Natural killer cell treated with Interleukin-12 subunit alpha and Interleukin-12 subunit beta and Interleukin-15 and Interleukin-18, amount 100 ng/mL, for 72 hours (primary cell): ENCODE data around the gene CRIM1. TPM values are rescaled to one million over a fixed set of nuclear protein-coding genes. Genes with fewer than 3 reads are reported as not detected.

Experiments used
- ATAC-seq, 2 donors: fragments of 150-1000 bp; cut with Tn5 transposase in 1 of 2; sonication (Bioruptor Pico), chemical (Tn5 transposase) in 1 of 2; 2 replicates each; pipeline ENCODE4 v1.10.0; 2021
- DNase-seq: peaks from one replicate; pipeline ENCODE4 v3.0.0; 2022; ENCODE audit warnings: low spot score
- H3K27ac Mint-ChIP-seq, 2 donors: 1 replicate in 1 of 2; 2 replicates in 1 of 2; pipeline ENCODE4 v1.8.0; 2022; ENCODE audit warnings: mixed read lengths in 2 of 2, mild to moderate bottlenecking in 1 of 2, moderate library complexity in 1 of 2
- H3K27me3 Mint-ChIP-seq, 2 donors: 1 replicate in 1 of 2; 2 replicates in 1 of 2; pipeline ENCODE4 v1.8.0; 2022; ENCODE audit warnings: mixed read lengths in 2 of 2
- H3K36me3 Mint-ChIP-seq: one replicate; pipeline ENCODE4 v1.8.0; 2022; ENCODE audit warnings: mixed read lengths
- H3K4me1 Mint-ChIP-seq, 2 donors: 1 replicate in 1 of 2; 2 replicates in 1 of 2; pipeline ENCODE4 v1.8.0; 2022; ENCODE audit warnings: low read depth in 2 of 2, mixed read lengths in 2 of 2, mild to moderate bottlenecking in 1 of 2
- H3K4me3 Mint-ChIP-seq: one replicate; pipeline ENCODE4 v1.8.0; 2022; ENCODE audit warnings: mixed read lengths
- H3K9me3 Mint-ChIP-seq: 2 replicates; pipeline ENCODE4 v1.8.0; 2022; ENCODE audit warnings: mixed read lengths
- total RNA-seq, 2 donors: library from RNA; stranded (reverse); gene quantifications; one replicate each; pipeline ENCODE4 v1.2.3, GENCODE V29; 2022

The CRIM1 gene
- total RNA-seq, 2 donors from 2014 or later = 6.6 to 13.6 TPM

- no peak overlapping the region for H3K4me3 Mint-ChIP-seq
- no peaks in the 10 kb centered on the region for H3K9me3 Mint-ChIP-seq
- H3K27ac Mint-ChIP-seq = no peak overlapping the region
- H3K36me3 Mint-ChIP-seq = no peaks in the 10 kb centered on the region
- no peaks in the 10 kb centered on the region for H3K27me3 Mint-ChIP-seq
- H3K4me1 Mint-ChIP-seq = peaks cover 0 to 3% of the 10 kb centered on the region in 2 donors
- ATAC-seq = no peak
- no peak for DNase-seq
These were observed 100.9 kb downstream of the CRIM1 start for GRCh38 chr2:36456227-36457175.

DNA sequence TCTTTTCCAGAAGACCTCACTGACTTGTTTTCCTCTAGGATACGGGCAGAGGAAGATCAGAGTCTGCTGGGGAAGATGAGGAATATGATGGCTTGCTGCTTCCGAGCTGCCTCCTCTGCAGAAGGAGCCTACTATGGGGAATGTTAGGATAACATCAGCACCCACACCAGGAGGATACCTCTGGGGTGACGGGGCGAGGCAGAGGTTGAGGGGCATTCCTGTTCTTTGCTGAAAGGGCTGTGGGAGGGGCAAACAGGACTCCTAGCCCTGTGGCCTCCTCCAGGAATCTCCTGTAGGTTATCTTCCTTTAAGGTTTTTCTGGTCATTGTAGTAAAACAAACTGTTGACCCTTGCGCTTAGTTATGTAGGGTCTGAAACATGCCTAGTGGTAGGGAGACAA, 102.5 kb downstream of the CRIM1 start:
- H3K4me3 Mint-ChIP-seq = no peak overlapping the region
- no peaks in the 10 kb centered on the region for H3K4me1 Mint-ChIP-seq
- ATAC-seq (no peak), DNase-seq (no peak)
- H3K36me3 Mint-ChIP-seq = no peaks in the 10 kb centered on the region
- no peak overlapping the region for H3K27ac Mint-ChIP-seq
- H3K9me3 Mint-ChIP-seq = no peaks in the 10 kb centered on the region
- no peaks in the 10 kb centered on the region for H3K27me3 Mint-ChIP-seq

DNA sequence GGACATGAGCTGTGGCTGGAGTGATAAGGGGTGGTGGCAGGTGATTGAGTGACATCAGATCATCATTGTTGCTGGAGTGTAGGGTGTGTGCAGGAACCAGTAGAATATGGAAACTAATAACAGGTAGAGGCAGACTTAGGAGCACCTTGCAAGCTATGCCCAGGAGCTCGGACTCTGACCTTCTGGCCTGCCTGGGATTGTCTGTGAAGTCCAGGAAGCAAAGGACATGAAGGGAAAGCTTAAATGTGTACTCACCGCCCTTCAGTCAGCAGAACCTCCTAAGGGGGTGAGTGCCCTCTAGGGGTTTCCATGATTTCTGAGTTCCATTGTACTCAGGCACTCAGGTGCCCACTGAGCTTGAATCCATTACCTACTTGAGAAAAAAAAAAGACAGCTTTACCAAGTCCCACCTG, 104.2 kb downstream of the CRIM1 start:
- no peak overlapping the region for H3K27ac Mint-ChIP-seq
- no peak overlapping the region for H3K4me3 Mint-ChIP-seq
- no peak for DNase-seq
- H3K4me1 Mint-ChIP-seq = peaks cover 5 to 9% of the 10 kb centered on the region in 2 donors
- no peaks in the 10 kb centered on the region for H3K27me3 Mint-ChIP-seq
- ATAC-seq = no peak
- H3K36me3 Mint-ChIP-seq = no peaks in the 10 kb centered on the region
- no peaks in the 10 kb centered on the region for H3K9me3 Mint-ChIP-seq

- Mint-ChIP-seq H3K36me3 (no peaks in the 10 kb centered on the region), H3K27ac (no peak overlapping the region), H3K4me1 (peaks cover 5 to 9% of the 10 kb centered on the region in 2 donors), H3K4me3 (no peak overlapping the region), H3K27me3 (no peaks in the 10 kb centered on the region), H3K9me3 (no peaks in the 10 kb centered on the region)
- ATAC-seq = peak; percentile 57 to 65
- no peak for DNase-seq
These were observed 105.6 kb downstream of the CRIM1 start for GRCh38 chr2:36461039-36461681.

GRCh38 chr2:36462311-36462935, 106.8 kb downstream of the CRIM1 start:
- Mint-ChIP-seq H3K9me3 (no peaks in the 10 kb centered on the region), H3K36me3 (no peaks in the 10 kb centered on the region), H3K27ac (no peak overlapping the region), H3K4me1 (peaks cover 5 to 9% of the 10 kb centered on the region in 2 donors), H3K27me3 (no peaks in the 10 kb centered on the region), H3K4me3 (no peak overlapping the region)
- ATAC-seq = no peak
- DNase-seq = no peak

GRCh38 chr2:36463365-36463764, 107.8 kb downstream of the CRIM1 start:
- Mint-ChIP-seq H3K4me1 (peaks cover 5 to 9% of the 10 kb centered on the region in 2 donors), H3K27me3 (no peaks in the 10 kb centered on the region), H3K9me3 (no peaks in the 10 kb centered on the region), H3K27ac (peak overlapping the region in 1 of 2 donors; percentile 24), H3K36me3 (no peaks in the 10 kb centered on the region), H3K4me3 (no peak overlapping the region)
- ATAC-seq (no peak), DNase-seq (no peak)

DNA sequence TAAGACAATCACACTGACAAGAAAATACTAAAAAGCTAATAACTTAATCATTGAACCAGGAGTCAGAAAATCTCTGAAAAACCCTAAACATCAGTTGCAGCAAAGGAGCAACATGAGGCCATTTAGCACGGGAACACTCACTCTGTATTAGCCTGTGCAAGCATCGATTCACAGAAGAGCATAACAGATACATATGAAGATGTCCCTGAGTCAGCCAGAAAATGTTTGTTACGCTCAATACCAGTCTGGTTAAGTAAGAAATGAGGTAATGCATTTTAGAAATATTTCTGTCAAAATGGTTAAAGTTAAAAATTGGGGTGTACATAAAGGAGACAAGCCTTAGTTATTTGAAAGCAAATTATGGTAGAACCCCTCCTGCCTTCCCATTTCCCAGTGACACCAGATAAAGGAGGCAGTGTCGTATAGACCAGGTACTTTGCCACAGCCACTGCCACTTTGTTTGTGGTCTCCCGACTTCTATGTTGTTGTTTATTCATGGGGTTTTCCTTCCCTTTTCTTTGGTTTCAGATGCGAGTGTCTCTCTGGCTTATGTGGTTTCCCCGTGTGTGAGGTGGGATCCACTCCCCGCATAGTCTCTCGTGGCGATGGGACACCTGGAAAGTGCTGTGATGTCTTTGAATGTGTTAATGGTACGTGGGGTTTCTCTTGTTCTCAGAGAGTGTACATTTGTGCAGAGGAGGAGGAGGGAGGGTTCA, 108.6 kb downstream of the CRIM1 start:
- ATAC-seq (no peak), DNase-seq (no peak)
- Mint-ChIP-seq H3K4me1 (peaks cover 5 to 9% of the 10 kb centered on the region in 2 donors), H3K36me3 (no peaks in the 10 kb centered on the region), H3K9me3 (no peaks in the 10 kb centered on the region), H3K27me3 (no peaks in the 10 kb centered on the region), H3K27ac (no peak overlapping the region), H3K4me3 (no peak overlapping the region)

GRCh38 chr2:36466135-36466534, 110.6 kb downstream of the CRIM1 start:
- Mint-ChIP-seq H3K9me3 (no peaks in the 10 kb centered on the region), H3K27ac (no peak overlapping the region), H3K4me3 (no peak overlapping the region), H3K36me3 (peaks cover 4% of the 10 kb centered on the region), H3K4me1 (peaks cover 5 to 9% of the 10 kb centered on the region in 2 donors), H3K27me3 (no peaks in the 10 kb centered on the region)
- ATAC-seq (no peak), DNase-seq (no peak)

GRCh38 chr2:36468463-36469105, 113.0 kb downstream of the CRIM1 start:
- Mint-ChIP-seq H3K4me3 (no peak overlapping the region), H3K27me3 (no peaks in the 10 kb centered on the region), H3K9me3 (peaks cover 3% of the 10 kb centered on the region), H3K4me1 (peaks cover 3 to 8% of the 10 kb centered on the region in 2 donors), H3K27ac (no peak overlapping the region), H3K36me3 (peaks cover 4% of the 10 kb centered on the region)
- no peak for ATAC-seq
- no peak for DNase-seq

- peaks cover 8% of the 10 kb centered on the region for H3K36me3 Mint-ChIP-seq
- peaks cover 0 to 7% of the 10 kb centered on the region in 2 donors for H3K4me1 Mint-ChIP-seq
- DNase-seq = no peak
- ATAC-seq = no peak
- H3K9me3 Mint-ChIP-seq = peaks cover 3% of the 10 kb centered on the region
- H3K27me3 Mint-ChIP-seq = no peaks in the 10 kb centered on the region
- no peak overlapping the region for H3K4me3 Mint-ChIP-seq
- no peak overlapping the region for H3K27ac Mint-ChIP-seq
These were observed 113.5 kb downstream of the CRIM1 start for GRCh38 chr2:36469106-36469477.

DNA sequence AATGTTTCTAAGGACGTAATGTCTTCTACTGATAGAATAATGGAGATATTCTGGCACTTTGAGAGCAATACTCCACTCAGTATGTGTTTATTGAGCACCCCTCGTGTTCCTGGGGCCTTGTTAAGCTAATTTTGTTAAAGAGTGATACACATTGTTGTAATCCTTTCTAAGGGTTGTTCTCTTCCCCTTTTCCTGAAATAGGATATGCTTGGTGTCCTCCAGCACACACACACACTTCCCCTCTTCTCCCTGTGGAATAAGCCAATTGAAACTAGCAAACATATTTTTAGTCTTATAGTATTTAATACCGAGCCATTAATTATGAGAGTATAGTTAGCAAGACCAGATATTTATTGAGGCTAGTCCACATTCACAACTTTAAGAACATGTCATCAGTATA, 114.1 kb downstream of the CRIM1 start:
- ATAC-seq (no peak), DNase-seq (no peak)
- Mint-ChIP-seq H3K9me3 (peaks cover 3% of the 10 kb centered on the region), H3K4me1 (peaks cover 0 to 3% of the 10 kb centered on the region in 2 donors), H3K36me3 (peaks cover 12% of the 10 kb centered on the region), H3K27me3 (no peaks in the 10 kb centered on the region), H3K4me3 (no peak overlapping the region), H3K27ac (no peak overlapping the region)

DNA sequence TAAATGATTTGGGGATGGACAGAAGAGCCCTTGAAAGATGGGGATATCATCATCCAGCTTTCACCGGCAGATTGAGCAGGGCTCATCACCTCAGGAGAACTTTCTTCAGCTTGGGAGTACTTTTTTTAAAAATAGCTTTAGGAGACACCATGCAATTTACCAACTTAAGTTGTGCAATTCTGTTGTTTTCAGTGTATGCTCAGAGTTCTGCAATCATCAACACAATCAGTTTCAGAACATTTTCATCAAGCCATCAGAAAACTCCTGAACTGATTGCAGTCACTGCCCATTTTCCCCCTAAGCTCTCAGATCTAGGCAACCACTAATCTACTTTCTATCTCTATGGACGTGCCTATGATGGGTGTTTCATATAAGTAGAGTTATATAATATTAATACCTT, 117.7 kb downstream of the CRIM1 start:
- Mint-ChIP-seq H3K9me3 (peaks cover 13% of the 10 kb centered on the region), H3K4me3 (no peak overlapping the region), H3K4me1 (peaks cover 3 to 7% of the 10 kb centered on the region in 2 donors), H3K27me3 (no peaks in the 10 kb centered on the region), H3K27ac (no peak overlapping the region), H3K36me3 (peaks cover 41% of the 10 kb centered on the region)
- no peak for DNase-seq
- no peak for ATAC-seq

DNA sequence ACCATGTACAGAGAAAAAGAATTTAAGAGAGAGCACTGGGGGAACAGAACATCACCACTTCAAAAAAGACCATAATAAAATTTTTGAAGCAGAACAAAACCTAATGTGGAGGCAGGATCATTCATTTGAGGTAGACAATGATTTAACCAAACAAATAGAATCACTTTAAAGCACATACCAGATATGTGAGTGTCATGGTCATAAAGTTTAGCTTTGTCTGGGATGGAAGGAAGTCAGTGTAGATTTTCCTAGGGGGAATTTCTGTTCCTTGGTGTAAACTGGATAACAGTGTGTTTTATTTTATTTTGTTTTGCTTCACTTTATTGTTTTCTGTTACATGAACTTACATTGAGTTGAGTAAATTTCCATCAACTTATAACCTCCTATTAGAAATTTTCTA, 120.8 kb downstream of the CRIM1 start:
- ATAC-seq (no peak), DNase-seq (no peak)
- Mint-ChIP-seq H3K4me1 (peaks cover 3 to 7% of the 10 kb centered on the region in 2 donors), H3K4me3 (no peak overlapping the region), H3K36me3 (peaks cover 42% of the 10 kb centered on the region), H3K27ac (no peak overlapping the region), H3K9me3 (peaks cover 13% of the 10 kb centered on the region), H3K27me3 (no peaks in the 10 kb centered on the region)
